SK-N-MC (cell line): ENCODE results near the gene LARGE1.

Source experiments
- DNase-seq: peaks from one replicate; pipeline ENCODE4 v3.0.0-alpha.2; 2011; ENCODE audit warnings: low read depth, low spot score
- H3K27ac ChIP-seq: fragments of 200-600 bp; sonication (generic); 2 replicates; pipeline ENCODE4 v1.5.1; 2016; ENCODE audit warnings: mixed run types
- H3K36me3 ChIP-seq: fragments of 200-600 bp; sonication (generic); 2 replicates; pipeline ENCODE4 v1.6.1; 2017; ENCODE audit warnings: antibody characterized with exemption, low read length, mixed read lengths; ENCODE audit not compliant: insufficient read depth
- H3K4me3 ChIP-seq: fragments of 200-600 bp; sonication (generic); 2 replicates; pipeline ENCODE4 v1.5.1; 2016
- H3K9ac ChIP-seq: fragments of 200-600 bp; sonication (generic); 2 replicates; pipeline ENCODE4 v1.8.0; 2017; ENCODE audit warnings: mixed run types, mixed read lengths; ENCODE audit not compliant: insufficient read length
- H3K9me3 ChIP-seq: fragments of 200-600 bp; sonication (generic); 2 replicates; pipeline ENCODE4 v1.6.1; 2017; ENCODE audit warnings: low read depth, mild to moderate bottlenecking, antibody characterized with exemption, low read length, moderate library complexity, mixed read lengths
- EZH2 ChIP-seq: fragments of 200-600 bp; sonication (generic); IDR thresholded peaks from one replicate; pipeline ENCODE4 v1.6.1; 2017; ENCODE audit warnings: antibody characterized with exemption
- FOXP2 ChIP-seq: optimal IDR thresholded peaks from 2 replicates; pipeline ENCODE3; 2011; ENCODE audit warnings: mild to moderate bottlenecking, moderate library complexity; ENCODE audit not compliant: insufficient read depth; ENCODE audit errors: extremely low read length, control extremely low read depth
- POLR2AphosphoS5 ChIP-seq: IDR thresholded peaks from 2 replicates; pipeline ENCODE4 v1.6.1; 2012; ENCODE audit warnings: mild to moderate bottlenecking, low read depth, low read length, borderline replicate concordance

Gene LARGE1

GRCh38 chr22:33786149-33786548, 134.1 kb downstream of the LARGE1 start:
- no peak overlapping the region for H3K4me3 ChIP-seq
- TF ChIP-seq EZH2 (no peak), POLR2AphosphoS5 (no peak), FOXP2 (no peak)
- no peak overlapping the region for H3K27ac ChIP-seq
- H3K36me3 ChIP-seq = no peaks in the 10 kb centered on the region
- H3K9me3 ChIP-seq = no peaks in the 10 kb centered on the region
- no peak for DNase-seq
- H3K9ac ChIP-seq = no peak overlapping the region

DNA sequence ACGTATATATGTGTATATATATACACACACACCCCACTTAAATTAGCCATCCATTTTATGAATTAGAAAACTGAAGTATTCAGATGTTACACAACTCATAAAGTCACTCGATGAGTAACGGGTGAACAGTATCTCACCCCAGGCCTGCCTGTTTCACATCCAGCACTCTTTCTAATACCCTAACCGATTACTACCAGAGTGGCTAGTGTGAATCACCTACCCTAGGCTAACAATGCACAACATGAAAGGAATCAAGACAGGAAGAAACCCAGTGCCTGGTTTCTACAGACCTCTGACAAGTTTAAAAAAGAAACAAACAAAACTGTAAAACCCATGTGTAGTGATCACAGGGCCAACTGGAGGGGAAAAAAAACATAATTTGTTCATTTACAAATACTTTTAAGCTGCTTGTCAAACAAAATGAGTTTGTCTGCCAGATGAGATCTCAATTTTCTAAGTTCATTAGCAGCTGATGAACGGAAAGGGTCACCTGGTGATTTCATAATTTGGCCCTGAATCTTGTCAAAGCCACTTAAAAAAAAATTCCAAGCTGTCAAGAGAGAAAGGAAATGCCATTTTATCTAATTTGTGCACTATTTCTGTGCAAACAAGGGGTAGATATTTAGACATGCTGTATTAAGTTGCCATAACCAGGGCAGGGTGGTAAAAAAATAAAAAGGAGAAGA, 134.8 kb downstream of the LARGE1 start:
- DNase-seq = no peak
- Histone ChIP-seq H3K9me3 (no peaks in the 10 kb centered on the region), H3K4me3 (no peak overlapping the region), H3K9ac (no peak overlapping the region), H3K36me3 (no peaks in the 10 kb centered on the region), H3K27ac (no peak overlapping the region)
- TF ChIP-seq EZH2 (no peak), POLR2AphosphoS5 (no peak), FOXP2 (no peak)

- Histone ChIP-seq H3K9ac (no peak overlapping the region), H3K36me3 (no peaks in the 10 kb centered on the region), H3K27ac (no peak overlapping the region), H3K9me3 (no peaks in the 10 kb centered on the region), H3K4me3 (no peak overlapping the region)
- TF ChIP-seq FOXP2 (no peak), EZH2 (no peak), POLR2AphosphoS5 (no peak)
- DNase-seq = no peak
Observed at GRCh38 chr22:33781411-33781810, 138.9 kb downstream of the LARGE1 start.

- no peaks in the 10 kb centered on the region for H3K36me3 ChIP-seq
- no peak overlapping the region for H3K27ac ChIP-seq
- H3K4me3 ChIP-seq = no peak overlapping the region
- no peak for DNase-seq
- TF ChIP-seq FOXP2 (no peak), EZH2 (no peak), POLR2AphosphoS5 (no peak)
- no peaks in the 10 kb centered on the region for H3K9me3 ChIP-seq
- H3K9ac ChIP-seq = no peak overlapping the region
Observed at GRCh38 chr22:33780531-33781136, 139.6 kb downstream of the LARGE1 start.

GRCh38 chr22:33779243-33779642, 141.0 kb downstream of the LARGE1 start:
- H3K27ac ChIP-seq = no peak overlapping the region
- H3K4me3 ChIP-seq = no peak overlapping the region
- TF ChIP-seq EZH2 (no peak), FOXP2 (no peak), POLR2AphosphoS5 (no peak)
- H3K36me3 ChIP-seq = no peaks in the 10 kb centered on the region
- no peak for DNase-seq
- H3K9ac ChIP-seq = no peak overlapping the region
- H3K9me3 ChIP-seq = no peaks in the 10 kb centered on the region

DNA sequence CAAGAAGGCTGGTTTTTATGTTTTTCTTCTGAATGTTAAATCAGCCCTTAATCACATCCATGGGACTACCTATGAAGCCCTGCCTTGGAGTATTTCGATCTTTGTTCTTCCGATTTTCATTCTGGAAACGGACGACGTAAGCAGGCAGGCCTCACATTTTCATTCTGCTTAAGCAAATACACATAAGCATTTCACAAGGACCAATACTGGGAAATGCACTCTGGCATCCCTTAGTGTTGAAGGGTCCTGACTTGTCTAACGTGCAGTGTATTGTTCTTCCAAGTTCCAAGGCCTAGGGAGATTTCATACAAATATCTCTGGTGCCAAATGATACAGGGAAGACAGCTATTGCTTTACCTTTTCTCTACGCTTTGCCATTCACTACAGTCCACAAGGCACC, 143.8 kb downstream of the LARGE1 start:
- Histone ChIP-seq H3K27ac (no peak overlapping the region), H3K4me3 (no peak overlapping the region), H3K36me3 (no peaks in the 10 kb centered on the region), H3K9ac (no peak overlapping the region), H3K9me3 (no peaks in the 10 kb centered on the region)
- TF ChIP-seq EZH2 (no peak), POLR2AphosphoS5 (no peak), FOXP2 (no peak)
- no peak for DNase-seq

DNA sequence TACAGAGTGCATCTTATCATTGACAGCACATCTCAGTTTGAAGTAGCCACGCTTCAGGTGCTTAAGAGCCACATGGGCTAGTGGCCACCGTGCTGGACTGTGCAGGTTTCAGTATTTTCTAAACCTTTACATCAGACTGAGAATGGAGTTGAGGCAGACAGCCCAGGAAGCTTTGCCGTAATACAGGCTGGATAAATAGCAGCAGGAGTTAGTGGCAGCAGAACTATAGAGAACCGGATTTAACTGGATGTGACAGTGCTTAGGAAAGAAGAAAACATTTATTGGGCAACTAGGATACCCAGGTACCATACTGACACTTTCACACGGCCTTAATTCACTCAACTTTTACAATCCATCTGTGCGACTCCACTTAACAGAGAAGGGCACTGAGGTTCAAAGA, 145.5 kb downstream of the LARGE1 start:
- TF ChIP-seq POLR2AphosphoS5 = no peak
- TF ChIP-seq FOXP2 = no peak
- no peak for TF ChIP-seq EZH2
- H3K36me3 ChIP-seq = no peaks in the 10 kb centered on the region
- H3K27ac ChIP-seq = no peak overlapping the region
- H3K4me3 ChIP-seq = no peak overlapping the region
- no peak for DNase-seq
- H3K9ac ChIP-seq = no peak overlapping the region
- no peaks in the 10 kb centered on the region for H3K9me3 ChIP-seq

DNA sequence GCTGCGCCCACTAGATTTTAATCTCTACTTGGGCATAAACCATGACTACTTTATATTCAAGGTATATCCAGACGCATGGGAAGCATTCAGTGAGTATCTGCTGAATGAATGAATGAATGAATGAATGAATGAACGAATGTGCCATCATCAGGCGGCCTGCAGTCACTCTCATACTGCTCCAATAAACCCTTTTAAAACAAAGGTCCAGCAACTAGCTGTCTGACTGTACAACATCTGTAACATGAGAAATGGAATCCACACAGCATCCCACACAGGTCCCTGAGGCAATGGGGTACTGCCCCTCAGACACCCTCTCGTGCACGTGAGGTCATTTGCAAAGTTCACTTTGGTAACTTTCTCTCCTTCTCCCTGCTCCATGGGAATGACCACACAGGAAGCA, 147.5 kb downstream of the LARGE1 start:
- no peak for DNase-seq
- Histone ChIP-seq H3K9ac (no peak overlapping the region), H3K4me3 (no peak overlapping the region), H3K36me3 (no peaks in the 10 kb centered on the region), H3K27ac (no peak overlapping the region), H3K9me3 (no peaks in the 10 kb centered on the region)
- TF ChIP-seq FOXP2 (no peak), EZH2 (no peak), POLR2AphosphoS5 (no peak)

DNA sequence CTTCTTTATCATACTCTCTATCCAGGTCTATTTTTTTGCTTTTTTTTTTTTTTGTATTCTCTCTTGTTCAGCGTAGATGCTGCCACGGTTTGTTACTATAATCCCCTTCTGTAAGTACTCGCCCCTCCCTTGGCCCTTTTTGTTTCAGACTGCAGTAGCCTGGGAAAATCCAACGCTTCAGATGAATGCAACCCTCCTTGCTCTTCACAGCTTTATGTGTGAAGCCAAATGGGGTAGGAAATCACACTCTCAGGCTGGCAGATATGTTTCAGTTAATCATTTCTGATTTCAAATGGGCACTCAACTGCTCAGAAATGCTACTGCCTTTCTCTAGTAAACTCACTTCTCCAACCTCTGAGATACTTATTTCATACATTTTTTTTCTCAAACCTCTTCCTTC, 149.1 kb downstream of the LARGE1 start:
- TF ChIP-seq FOXP2 = no peak
- no peak for TF ChIP-seq EZH2
- no peak for TF ChIP-seq POLR2AphosphoS5
- Histone ChIP-seq H3K27ac (no peak overlapping the region), H3K9me3 (no peaks in the 10 kb centered on the region), H3K36me3 (no peaks in the 10 kb centered on the region), H3K4me3 (no peak overlapping the region), H3K9ac (no peak overlapping the region)
- DNase-seq = no peak
